ENCODE results near the gene DHRS9. TPM values are rescaled to one million over a fixed set of nuclear protein-coding genes. Genes with fewer than 3 reads are reported as not detected.

Gene DHRS9
- total and polyA plus RNA-seq, 2 donors from 2014 or later = 2.2 TPM; not detected in 1

GRCh38 chr2:169106563-169107545, 37.5 kb downstream of the DHRS9 start:
- Histone ChIP-seq H3K9me3 (ENCODE audit: control insufficient read depth in 2 of 3, insufficient read depth in 1 of 3, low read length in 3 of 3) (no peaks in the 10 kb centered on the region), H3K4me1 (ENCODE audit: control insufficient read depth in 2 of 3, insufficient read depth in 2 of 3, low read depth in 1 of 3, low read length in 3 of 3) (peaks cover 0 to 3% (median 0%) of the 10 kb centered on the region in 3 donors), H3K9ac (ENCODE audit: low read length in 3 of 3) (no peak overlapping the region), H3K4me3 (ENCODE audit: low read length in 3 of 3) (no peak overlapping the region), H3K27ac (ENCODE audit: low read depth in 2 of 2, low read length in 2 of 2) (no peak overlapping the region), H3K27me3 (ENCODE audit: control insufficient read depth, insufficient read depth, low read length) (no peaks in the 10 kb centered on the region), H3K36me3 (ENCODE audit: control insufficient read depth in 2 of 3, insufficient read depth in 3 of 3, low read length in 3 of 3) (no peaks in the 10 kb centered on the region)
- DNase-seq (no peak), FAIRE-seq (no peak)
- no peak for TF ChIP-seq CTCF (IDR thresholded peaks at IDR 0.05; ENCODE audit: borderline replicate concordance, extremely low read depth, insufficient read depth)
- intact Hi-C loops (cut with DNase I) = no loop called here

GRCh38 chr2:169107645-169108044, 38.3 kb downstream of the DHRS9 start:
- DNase-seq (no peak), FAIRE-seq (no peak)
- intact Hi-C loops (cut with DNase I) = no loop called here
- H3K9me3 ChIP-seq (ENCODE audit: control insufficient read depth in 2 of 3, insufficient read depth in 1 of 3, low read length in 3 of 3) = no peaks in the 10 kb centered on the region
- peaks cover 0 to 3% (median 0%) of the 10 kb centered on the region in 3 donors for H3K4me1 ChIP-seq (ENCODE audit: control insufficient read depth in 2 of 3, insufficient read depth in 2 of 3, low read depth in 1 of 3, low read length in 3 of 3)
- no peak overlapping the region for H3K27ac ChIP-seq (ENCODE audit: low read depth in 2 of 2, low read length in 2 of 2)
- H3K4me3 ChIP-seq (ENCODE audit: low read length in 3 of 3) = no peak overlapping the region
- TF ChIP-seq CTCF (IDR thresholded peaks at IDR 0.05; ENCODE audit: borderline replicate concordance, extremely low read depth, insufficient read depth) = no peak
- no peaks in the 10 kb centered on the region for H3K27me3 ChIP-seq (ENCODE audit: control insufficient read depth, insufficient read depth, low read length)
- no peak overlapping the region for H3K9ac ChIP-seq (ENCODE audit: low read length in 3 of 3)
- H3K36me3 ChIP-seq (ENCODE audit: control insufficient read depth in 2 of 3, insufficient read depth in 3 of 3, low read length in 3 of 3) = no peaks in the 10 kb centered on the region

- Histone ChIP-seq H3K4me1 (ENCODE audit: control insufficient read depth in 2 of 3, insufficient read depth in 2 of 3, low read depth in 1 of 3, low read length in 3 of 3) (peaks cover 0 to 3% (median 0%) of the 10 kb centered on the region in 3 donors), H3K4me3 (ENCODE audit: low read length in 3 of 3) (no peak overlapping the region), H3K36me3 (ENCODE audit: control insufficient read depth in 2 of 3, insufficient read depth in 3 of 3, low read length in 3 of 3) (no peaks in the 10 kb centered on the region), H3K27ac (ENCODE audit: low read depth in 2 of 2, low read length in 2 of 2) (no peak overlapping the region), H3K27me3 (ENCODE audit: control insufficient read depth, insufficient read depth, low read length) (no peaks in the 10 kb centered on the region), H3K9ac (ENCODE audit: low read length in 3 of 3) (no peak overlapping the region), H3K9me3 (ENCODE audit: control insufficient read depth in 2 of 3, insufficient read depth in 1 of 3, low read length in 3 of 3) (no peaks in the 10 kb centered on the region)
- FAIRE-seq (no peak), DNase-seq (no peak)
- TF ChIP-seq CTCF (IDR thresholded peaks at IDR 0.05; ENCODE audit: borderline replicate concordance, extremely low read depth, insufficient read depth) = no peak
- intact Hi-C loops (cut with DNase I) = no loop called here
Measured at GRCh38 chr2:169108099-169108884, 38.9 kb downstream of the DHRS9 start.
